Measurements from ENCODE around the gene LIF. TPM values are rescaled to one million over a fixed set of nuclear protein-coding genes. Genes with fewer than 3 reads are reported as not detected.

The LIF gene
- total and polyA plus RNA-seq, 4 donors = 0.08 to 0.10 (median 0.09) TPM; not detected in 1

DNA sequence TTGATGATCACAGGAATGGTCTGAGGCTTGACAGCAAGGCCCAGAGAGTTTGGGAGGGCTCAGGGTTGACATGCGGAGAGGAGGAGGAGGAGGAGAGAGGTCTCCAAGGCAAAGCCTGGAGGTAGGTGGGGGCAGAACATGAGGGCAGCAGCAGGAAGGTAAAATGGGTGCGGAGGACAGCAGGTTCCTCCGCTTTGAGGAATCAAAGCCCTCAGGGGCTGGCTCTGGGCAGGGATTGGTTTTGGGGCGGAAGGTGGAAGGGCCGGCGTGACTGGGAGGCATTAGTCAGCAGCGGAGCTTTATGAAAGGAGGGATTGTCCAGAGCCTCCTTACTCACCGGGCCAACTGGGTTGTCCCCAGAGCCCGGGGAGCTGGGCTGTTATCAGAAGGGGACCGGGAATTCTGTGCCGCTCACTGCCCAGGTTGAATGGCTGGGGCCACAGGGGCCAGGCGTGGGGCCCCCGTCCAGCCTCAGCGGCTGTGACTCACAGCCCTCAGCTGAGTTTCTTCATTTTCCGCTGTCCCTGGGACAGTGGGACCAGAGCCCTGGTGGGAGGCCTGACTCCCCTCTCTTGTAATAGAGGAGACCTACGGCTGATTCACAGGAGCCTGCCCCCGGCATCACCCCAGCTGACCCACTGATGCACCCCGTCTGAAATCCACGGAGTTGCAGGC lies 36.2 kb downstream of the LIF start:
- Histone ChIP-seq H3K27ac (ENCODE audit: low read depth in 1 of 2, low read length in 2 of 2) (no peak overlapping the region), H3K27me3 (ENCODE audit: control insufficient read depth in 4 of 4, insufficient read depth in 4 of 4, low read length in 3 of 4) (peaks cover 0 to 2% (median 0%) of the 10 kb centered on the region in 4 donors), H3K4me1 (ENCODE audit: control insufficient read depth in 4 of 4, insufficient read depth in 4 of 4, low read length in 3 of 4) (no peaks in the 10 kb centered on the region), H3K9ac (ENCODE audit: low read depth in 1 of 2, low read length in 2 of 2) (no peak overlapping the region), H3K4me3 (ENCODE audit: low read depth in 1 of 3, low read length in 3 of 3) (no peak overlapping the region), H3K36me3 (ENCODE audit: control insufficient read depth in 4 of 4, insufficient read depth in 3 of 4, low read depth in 1 of 4, low read length in 3 of 4) (no peaks in the 10 kb centered on the region), H3K9me3 (ENCODE audit: control insufficient read depth in 4 of 4, low read length in 3 of 4) (no peaks in the 10 kb centered on the region)
- DNase-seq (ENCODE audit: low spot score) = no peak
- TF ChIP-seq HNF4A (conservative IDR thresholded peaks at IDR 0.05) (no peak), GABPA (IDR thresholded peaks at IDR 0.05 in 1 of 2, conservative IDR thresholded peaks at IDR 0.05 in 1 of 2) (no peak), RAD21 (IDR thresholded peaks at IDR 0.05) (no peak), SP1 (IDR thresholded peaks at IDR 0.05) (no peak), FOXA2 (IDR thresholded peaks at IDR 0.05) (no peak)
- TF ChIP-seq, protein P1, sequence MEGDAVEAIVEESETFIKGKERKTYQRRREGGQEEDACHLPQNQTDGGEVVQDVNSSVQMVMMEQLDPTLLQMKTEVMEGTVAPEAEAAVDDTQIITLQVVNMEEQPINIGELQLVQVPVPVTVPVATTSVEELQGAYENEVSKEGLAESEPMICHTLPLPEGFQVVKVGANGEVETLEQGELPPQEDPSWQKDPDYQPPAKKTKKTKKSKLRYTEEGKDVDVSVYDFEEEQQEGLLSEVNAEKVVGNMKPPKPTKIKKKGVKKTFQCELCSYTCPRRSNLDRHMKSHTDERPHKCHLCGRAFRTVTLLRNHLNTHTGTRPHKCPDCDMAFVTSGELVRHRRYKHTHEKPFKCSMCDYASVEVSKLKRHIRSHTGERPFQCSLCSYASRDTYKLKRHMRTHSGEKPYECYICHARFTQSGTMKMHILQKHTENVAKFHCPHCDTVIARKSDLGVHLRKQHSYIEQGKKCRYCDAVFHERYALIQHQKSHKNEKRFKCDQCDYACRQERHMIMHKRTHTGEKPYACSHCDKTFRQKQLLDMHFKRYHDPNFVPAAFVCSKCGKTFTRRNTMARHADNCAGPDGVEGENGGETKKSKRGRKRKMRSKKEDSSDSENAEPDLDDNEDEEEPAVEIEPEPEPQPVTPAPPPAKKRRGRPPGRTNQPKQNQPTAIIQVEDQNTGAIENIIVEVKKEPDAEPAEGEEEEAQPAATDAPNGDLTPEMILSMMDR (IDR thresholded peaks at IDR 0.05; ENCODE audit: low read depth, low read length, missing input control) = no peak
- TF ChIP-seq, protein P2, sequence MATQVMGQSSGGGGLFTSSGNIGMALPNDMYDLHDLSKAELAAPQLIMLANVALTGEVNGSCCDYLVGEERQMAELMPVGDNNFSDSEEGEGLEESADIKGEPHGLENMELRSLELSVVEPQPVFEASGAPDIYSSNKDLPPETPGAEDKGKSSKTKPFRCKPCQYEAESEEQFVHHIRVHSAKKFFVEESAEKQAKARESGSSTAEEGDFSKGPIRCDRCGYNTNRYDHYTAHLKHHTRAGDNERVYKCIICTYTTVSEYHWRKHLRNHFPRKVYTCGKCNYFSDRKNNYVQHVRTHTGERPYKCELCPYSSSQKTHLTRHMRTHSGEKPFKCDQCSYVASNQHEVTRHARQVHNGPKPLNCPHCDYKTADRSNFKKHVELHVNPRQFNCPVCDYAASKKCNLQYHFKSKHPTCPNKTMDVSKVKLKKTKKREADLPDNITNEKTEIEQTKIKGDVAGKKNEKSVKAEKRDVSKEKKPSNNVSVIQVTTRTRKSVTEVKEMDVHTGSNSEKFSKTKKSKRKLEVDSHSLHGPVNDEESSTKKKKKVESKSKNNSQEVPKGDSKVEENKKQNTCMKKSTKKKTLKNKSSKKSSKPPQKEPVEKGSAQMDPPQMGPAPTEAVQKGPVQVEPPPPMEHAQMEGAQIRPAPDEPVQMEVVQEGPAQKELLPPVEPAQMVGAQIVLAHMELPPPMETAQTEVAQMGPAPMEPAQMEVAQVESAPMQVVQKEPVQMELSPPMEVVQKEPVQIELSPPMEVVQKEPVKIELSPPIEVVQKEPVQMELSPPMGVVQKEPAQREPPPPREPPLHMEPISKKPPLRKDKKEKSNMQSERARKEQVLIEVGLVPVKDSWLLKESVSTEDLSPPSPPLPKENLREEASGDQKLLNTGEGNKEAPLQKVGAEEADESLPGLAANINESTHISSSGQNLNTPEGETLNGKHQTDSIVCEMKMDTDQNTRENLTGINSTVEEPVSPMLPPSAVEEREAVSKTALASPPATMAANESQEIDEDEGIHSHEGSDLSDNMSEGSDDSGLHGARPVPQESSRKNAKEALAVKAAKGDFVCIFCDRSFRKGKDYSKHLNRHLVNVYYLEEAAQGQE (IDR thresholded peaks at IDR 0.05) = no peak
- TF ChIP-seq, protein P3, sequence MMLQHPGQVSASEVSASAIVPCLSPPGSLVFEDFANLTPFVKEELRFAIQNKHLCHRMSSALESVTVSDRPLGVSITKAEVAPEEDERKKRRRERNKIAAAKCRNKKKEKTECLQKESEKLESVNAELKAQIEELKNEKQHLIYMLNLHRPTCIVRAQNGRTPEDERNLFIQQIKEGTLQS (IDR thresholded peaks at IDR 0.05) = no peak
- 87% methylated on average over 19 of the region's 19 CpGs for WGBS

DNA sequence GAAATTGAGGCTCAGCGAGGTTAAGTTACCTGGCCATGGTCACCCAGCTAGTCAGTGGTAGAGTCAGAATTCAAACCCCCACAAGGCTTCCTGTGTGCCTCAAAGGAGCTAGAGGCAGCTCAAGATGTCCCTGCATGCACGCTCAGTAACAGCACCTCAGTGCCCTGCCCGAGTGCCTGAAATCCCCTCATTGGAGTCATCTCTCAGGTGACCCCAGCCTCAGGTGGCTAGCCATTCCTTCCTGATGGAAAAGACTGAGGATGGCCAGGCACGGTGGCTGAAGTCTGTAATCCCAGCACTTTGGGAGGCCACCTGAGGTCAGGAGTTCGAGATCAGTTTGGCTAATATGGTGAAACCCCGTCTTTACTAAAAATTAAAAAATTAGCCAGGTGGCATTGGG lies 36.9 kb downstream of the LIF start:
- peak overlapping the region; percentile 21 to 55 for H3K27ac ChIP-seq (ENCODE audit: low read depth in 1 of 2, low read length in 2 of 2)
- no peak overlapping the region for H3K9ac ChIP-seq (ENCODE audit: low read depth in 1 of 2, low read length in 2 of 2)
- TF ChIP-seq, protein P2 (IDR thresholded peaks at IDR 0.05) = no peak
- TF ChIP-seq NR2F2 (IDR thresholded peaks at IDR 0.05) = no peak
- no peak for TF ChIP-seq RXRA (IDR thresholded peaks at IDR 0.05)
- TF ChIP-seq RAD21 (IDR thresholded peaks at IDR 0.05) = no peak
- TF ChIP-seq FOXA1 (IDR thresholded peaks at IDR 0.05) = no peak
- TF ChIP-seq YY1 (IDR thresholded peaks at IDR 0.05) = no peak
- no peak for TF ChIP-seq HNF4A (conservative IDR thresholded peaks at IDR 0.05)
- TF ChIP-seq JUND (IDR thresholded peaks at IDR 0.05) = no peak
- TF ChIP-seq TAF1 (conservative IDR thresholded peaks at IDR 0.05) = no peak
- no peak for TF ChIP-seq SP1 (IDR thresholded peaks at IDR 0.05)
- TF ChIP-seq FOXA2 (IDR thresholded peaks at IDR 0.05) = no peak
- TF ChIP-seq, protein P4, sequence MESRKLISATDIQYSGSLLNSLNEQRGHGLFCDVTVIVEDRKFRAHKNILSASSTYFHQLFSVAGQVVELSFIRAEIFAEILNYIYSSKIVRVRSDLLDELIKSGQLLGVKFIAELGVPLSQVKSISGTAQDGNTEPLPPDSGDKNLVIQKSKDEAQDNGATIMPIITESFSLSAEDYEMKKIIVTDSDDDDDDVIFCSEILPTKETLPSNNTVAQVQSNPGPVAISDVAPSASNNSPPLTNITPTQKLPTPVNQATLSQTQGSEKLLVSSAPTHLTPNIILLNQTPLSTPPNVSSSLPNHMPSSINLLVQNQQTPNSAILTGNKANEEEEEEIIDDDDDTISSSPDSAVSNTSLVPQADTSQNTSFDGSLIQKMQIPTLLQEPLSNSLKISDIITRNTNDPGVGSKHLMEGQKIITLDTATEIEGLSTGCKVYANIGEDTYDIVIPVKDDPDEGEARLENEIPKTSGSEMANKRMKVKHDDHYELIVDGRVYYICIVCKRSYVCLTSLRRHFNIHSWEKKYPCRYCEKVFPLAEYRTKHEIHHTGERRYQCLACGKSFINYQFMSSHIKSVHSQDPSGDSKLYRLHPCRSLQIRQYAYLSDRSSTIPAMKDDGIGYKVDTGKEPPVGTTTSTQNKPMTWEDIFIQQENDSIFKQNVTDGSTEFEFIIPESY (IDR thresholded peaks at IDR 0.05) = no peak
- TF ChIP-seq HNF4G (IDR thresholded peaks at IDR 0.05) = no peak
- no peak for TF ChIP-seq EGR1 (IDR thresholded peaks at IDR 0.05; ENCODE audit: low read depth in 2 of 2)
- TF ChIP-seq, protein P3 (IDR thresholded peaks at IDR 0.05) = no peak
- TF ChIP-seq GABPA (IDR thresholded peaks at IDR 0.05 in 1 of 2, conservative IDR thresholded peaks at IDR 0.05 in 1 of 2) = no peak
- TF ChIP-seq, protein P5, sequence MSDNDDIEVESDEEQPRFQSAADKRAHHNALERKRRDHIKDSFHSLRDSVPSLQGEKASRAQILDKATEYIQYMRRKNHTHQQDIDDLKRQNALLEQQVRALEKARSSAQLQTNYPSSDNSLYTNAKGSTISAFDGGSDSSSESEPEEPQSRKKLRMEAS (IDR thresholded peaks at IDR 0.05) = no peak

More for the DNA sequence above, 36.9 kb downstream of the LIF start:
- no peaks in the 10 kb centered on the region for H3K4me1 ChIP-seq (ENCODE audit: control insufficient read depth in 4 of 4, insufficient read depth in 4 of 4, low read length in 3 of 4)
- H3K9me3 ChIP-seq (ENCODE audit: control insufficient read depth in 4 of 4, low read length in 3 of 4) = no peaks in the 10 kb centered on the region
- DNase-seq (ENCODE audit: low spot score) = no peak
- H3K36me3 ChIP-seq (ENCODE audit: control insufficient read depth in 4 of 4, insufficient read depth in 3 of 4, low read depth in 1 of 4, low read length in 3 of 4) = no peaks in the 10 kb centered on the region
- H3K27me3 ChIP-seq (ENCODE audit: control insufficient read depth in 4 of 4, insufficient read depth in 4 of 4, low read length in 3 of 4) = peaks cover 0 to 2% (median 0%) of the 10 kb centered on the region in 4 donors
- 90% methylated on average over 6 of the region's 6 CpGs for WGBS
- H3K4me3 ChIP-seq (ENCODE audit: low read depth in 1 of 3, low read length in 3 of 3) = no peak overlapping the region

All from liver (tissue), 9 donors.